ENCODE measurements around the gene HSPBP1. TPM values are rescaled to one million over a fixed set of nuclear protein-coding genes. Genes with fewer than 3 reads are reported as not detected.

HSPBP1 gene
- total RNA-seq, 1 donor from 2014 or later, result 29.1 TPM

GRCh38 chr19:55304279-55304978 is 24.5 kb upstream of the HSPBP1 start:
- no peak for DNase-seq (ENCODE audit: low spot score in 2 of 2, unreplicated experiment in 2 of 2)
- Mint-ChIP-seq H3K36me3 (peaks cover 31% of the 10 kb centered on the region), H3K27ac (no peak overlapping the region)

GRCh38 chr19:55303477-55303876 is 23.6 kb upstream of the HSPBP1 start:
- Mint-ChIP-seq H3K9me3 (no peaks in the 10 kb centered on the region), H3K36me3 (peaks cover 25% of the 10 kb centered on the region), H3K27me3 (ENCODE audit: low read depth) (no peaks in the 10 kb centered on the region), H3K4me1 (peaks cover 6% of the 10 kb centered on the region), H3K4me3 (no peak overlapping the region), H3K27ac (no peak overlapping the region)
- no peak for TF ChIP-seq CTCF (IDR thresholded peaks at IDR 0.05; ENCODE audit: unreplicated experiment)
- DNase-seq (ENCODE audit: low spot score in 2 of 2, unreplicated experiment in 2 of 2), result no peak

More at GRCh38 chr19:55304279-55304978, 24.5 kb upstream of the HSPBP1 start:
- Mint-ChIP-seq H3K4me1 (peaks cover 6% of the 10 kb centered on the region), H3K9me3 (no peaks in the 10 kb centered on the region), H3K27me3 (ENCODE audit: low read depth) (no peaks in the 10 kb centered on the region), H3K4me3 (no peak overlapping the region)
- TF ChIP-seq CTCF (IDR thresholded peaks at IDR 0.05; ENCODE audit: unreplicated experiment), result no peak

GRCh38 chr19:55302318-55302703 is 22.4 kb upstream of the HSPBP1 start:
- no peaks in the 10 kb centered on the region for H3K27me3 Mint-ChIP-seq (ENCODE audit: low read depth)
- no peak overlapping the region for H3K4me3 Mint-ChIP-seq
- peaks cover 6% of the 10 kb centered on the region for H3K4me1 Mint-ChIP-seq
- H3K27ac Mint-ChIP-seq, result no peak overlapping the region
- no peak for DNase-seq (ENCODE audit: low spot score in 2 of 2, unreplicated experiment in 2 of 2)
- no peak for TF ChIP-seq CTCF (IDR thresholded peaks at IDR 0.05; ENCODE audit: unreplicated experiment)
- H3K36me3 Mint-ChIP-seq, result peaks cover 24% of the 10 kb centered on the region
- H3K9me3 Mint-ChIP-seq, result no peaks in the 10 kb centered on the region

GRCh38 chr19:55301459-55302317 is 21.8 kb upstream of the HSPBP1 start:
- DNase-seq (ENCODE audit: low spot score in 2 of 2, unreplicated experiment in 2 of 2), result peak; percentile 89 to 98
- TF ChIP-seq CTCF (IDR thresholded peaks at IDR 0.05; ENCODE audit: unreplicated experiment), result peak; percentile 99
- Mint-ChIP-seq H3K27ac (no peak overlapping the region), H3K9me3 (no peaks in the 10 kb centered on the region), H3K4me1 (peaks cover 6% of the 10 kb centered on the region), H3K27me3 (ENCODE audit: low read depth) (no peaks in the 10 kb centered on the region), H3K4me3 (peak overlapping the region; percentile 66), H3K36me3 (peaks cover 22% of the 10 kb centered on the region)

- H3K27ac Mint-ChIP-seq, result no peak overlapping the region
- peak overlapping the region; percentile 66 for H3K4me3 Mint-ChIP-seq
- peaks cover 23% of the 10 kb centered on the region for H3K36me3 Mint-ChIP-seq
These were observed 21.1 kb upstream of the HSPBP1 start for GRCh38 chr19:55300886-55301458.

More at GRCh38 chr19:55300886-55301458, 21.1 kb upstream of the HSPBP1 start:
- DNase-seq (ENCODE audit: low spot score in 2 of 2, unreplicated experiment in 2 of 2), result no peak
- no peaks in the 10 kb centered on the region for H3K9me3 Mint-ChIP-seq
- no peaks in the 10 kb centered on the region for H3K27me3 Mint-ChIP-seq (ENCODE audit: low read depth)
- no peak for TF ChIP-seq CTCF (IDR thresholded peaks at IDR 0.05; ENCODE audit: unreplicated experiment)
- H3K4me1 Mint-ChIP-seq, result peaks cover 6% of the 10 kb centered on the region

All from mesothelial cell of epicardium (in vitro differentiated cells).